Measurements from ENCODE around the gene IL18R1.

DNA sequence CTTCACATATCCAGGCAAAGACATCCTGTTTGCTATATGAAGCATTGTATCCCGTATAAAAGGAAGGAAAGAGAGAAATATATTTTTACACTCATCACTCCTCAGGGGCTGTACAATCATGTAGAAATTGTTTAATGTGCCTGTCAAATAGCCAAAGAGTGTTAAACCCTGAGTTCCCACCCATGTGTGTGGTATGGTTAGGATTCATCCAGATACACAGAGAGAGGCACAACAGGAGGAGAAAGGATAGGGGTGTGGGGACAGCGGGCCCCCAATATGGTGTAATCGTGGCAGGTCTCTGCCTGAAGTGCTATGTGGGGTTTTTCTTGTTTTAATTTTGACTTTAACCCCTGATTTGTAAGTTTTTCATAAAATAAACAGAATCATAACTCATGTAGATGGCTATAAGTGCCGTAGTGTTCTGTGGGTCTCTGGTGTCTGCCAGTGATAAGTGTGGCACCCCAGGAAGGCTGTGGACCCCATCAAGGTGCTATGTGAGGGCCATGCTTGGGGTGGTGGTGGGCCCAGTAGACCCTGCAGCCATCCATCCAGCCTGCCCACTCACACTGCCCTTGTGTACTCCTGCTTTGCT, 10.2 kb upstream of the IL18R1 start:
- TF ChIP-seq POLR2A (IDR thresholded peaks at IDR 0.05) = no peak
- TF ChIP-seq CTCF (IDR thresholded peaks at IDR 0.05) = no peak
